K562 (cell line): ENCODE data around the gene CPOX. TPM values are rescaled to one million over a fixed set of nuclear protein-coding genes. Genes with fewer than 3 reads are reported as not detected.

ENCODE experiments used
- ATAC-seq: fragments of 200-7000 bp; cut with Tn5 transposase; 3 replicates; pipeline ENCODE4 v1.9.1; 2020; ENCODE audit warnings: moderate library complexity
- BruUV-seq: library from RNA; stranded (reverse); fragments of 400-500 nt; replicated peaks from 2 replicates; lab custom pipeline; 2021; lab: Mats Ljungman, UMichigan
- CTCF ChIA-PET: fragments of 300-600 bp; formaldehyde crosslinking; extraction: SDS; loops from one replicate; lab custom pipeline; 2021; ENCODE audit warnings: low intra/inter-chr PET ratio; lab: Yijun Ruan, JAX
- POLR2A ChIA-PET: fragments of 300-600, 350-650 bp; sonication (Branson Sonifier 250); formaldehyde crosslinking; extraction: SDS; loops from one replicate; lab custom pipeline; 2021; ENCODE audit warnings: antibody characterized with exemption, inconsistent platforms; lab: Yijun Ruan, JAX
- DNase-seq, 4 experiments: peaks; one replicate each; pipeline versions ENCODE4 v3.0.0 to v3.0.0-alpha.2; 2011 to 2018; ENCODE audit warnings: low spot score in 3 of 4, mixed read lengths in 3 of 4; ENCODE audit errors: extremely low read depth in 1 of 4
- FAIRE-seq: peaks from 2 replicates; lab custom pipeline; 2011; peaks lifted over from hg19 to GRCh38; lab: Jason Lieb, UNC
- H2AFZ ChIP-seq: 2 replicates; pipeline ENCODE4 v1.6.0; 2011; ENCODE audit warnings: low read depth, low read length, control low read depth, inconsistent platforms
- H3K27ac ChIP-seq: fragments of 200-600 bp; 3 replicates; pipeline ENCODE4 v1.8.0; 2011; ENCODE audit warnings: low read depth, mild to moderate bottlenecking, control low read depth, inconsistent platforms, low read length, moderate library complexity, mixed read lengths; ENCODE audit errors: extremely low read depth
- H3K27me3 ChIP-seq, 2 experiments: fragments of 300-600 bp in 1 of 2; 2 replicates in 1 of 2; 3 replicates in 1 of 2; pipeline versions ENCODE4 v1.6.0 to v1.8.0; 2011; ENCODE audit warnings: inconsistent platforms in 2 of 2, low read length in 2 of 2, mild to moderate bottlenecking in 1 of 2, mixed read lengths in 1 of 2, moderate library complexity in 1 of 2; ENCODE audit not compliant: control insufficient read depth in 2 of 2, insufficient read depth in 2 of 2
- H3K36me3 ChIP-seq: fragments of 300-600 bp; 3 replicates; pipeline ENCODE4 v1.8.0; 2011; ENCODE audit warnings: mild to moderate bottlenecking, low read length, inconsistent platforms; ENCODE audit not compliant: control insufficient read depth, insufficient read depth
- H3K4me1 ChIP-seq, 2 experiments: fragments of 200-600 bp in 1 of 2; replicated peaks in 1 of 2; 2 replicates in 1 of 2; 3 replicates in 1 of 2; pipeline versions ENCODE4 v1.5.1 to v1.8.0; 2011; ENCODE audit warnings: inconsistent platforms in 2 of 2, low read length in 2 of 2, mild to moderate bottlenecking in 1 of 2, mixed read lengths in 1 of 2, moderate library complexity in 1 of 2; ENCODE audit not compliant: control insufficient read depth in 2 of 2, insufficient read depth in 2 of 2
- H3K4me2 ChIP-seq: 2 replicates; pipeline ENCODE4 v1.6.1; 2011; ENCODE audit warnings: low read length, control low read depth, inconsistent platforms, mixed read lengths; ENCODE audit not compliant: insufficient read depth
- H3K4me3 ChIP-seq: fragments of 200-600 bp; sonication (generic), shearing (Covaris generic); 2 replicates; pipeline ENCODE4 v1.5.1; 2016; ENCODE audit warnings: control low read depth, inconsistent platforms
- H3K79me2 ChIP-seq: fragments of 200-600 bp; 3 replicates; pipeline ENCODE4 v1.8.0; 2011; ENCODE audit warnings: low read length, inconsistent platforms; ENCODE audit not compliant: control insufficient read depth, insufficient read depth
- H3K9ac ChIP-seq, 2 experiments: 2 replicates each; pipeline versions ENCODE4 v1.6.0 to v1.6.1; 2011; ENCODE audit warnings: low read depth in 2 of 2, low read length in 2 of 2, control low read depth in 1 of 2, inconsistent platforms in 1 of 2, mild to moderate bottlenecking in 1 of 2, mixed read lengths in 1 of 2; ENCODE audit not compliant: insufficient read depth in 1 of 2
- H3K9me1 ChIP-seq: one replicate; pipeline ENCODE4 v1.6.0; 2011; ENCODE audit warnings: inconsistent platforms, mild to moderate bottlenecking, low read length, moderate library complexity; ENCODE audit not compliant: control insufficient read depth, insufficient read depth
- H3K9me3 ChIP-seq: replicated peaks from 2 replicates; pipeline ENCODE4 v1.5.1; 2011; ENCODE audit warnings: low read depth, low read length, inconsistent platforms; ENCODE audit not compliant: control insufficient read depth, insufficient read depth
- H4K20me1 ChIP-seq: replicated peaks from 2 replicates; pipeline ENCODE4 v1.6.1; 2011; ENCODE audit warnings: low read length, inconsistent platforms, mixed read lengths; ENCODE audit not compliant: control insufficient read depth, insufficient read depth
- HIVEP1 ChIP-seq: fragments of 250-450 bp; sonication (Bioruptor Pico); IDR thresholded peaks from 2 replicates; pipeline ENCODE4 v1.4.0; 2020; ENCODE audit warnings: mild to moderate bottlenecking
- HNRNPLL ChIP-seq: fragments of 200-400 bp; formaldehyde crosslinking; IDR thresholded peaks from 2 replicates; pipeline ENCODE4 v1.6.1; 2017; ENCODE audit warnings: low read length, low read depth, mild to moderate bottlenecking; ENCODE audit not compliant: poor library complexity, severe bottlenecking
- KLF13 ChIP-seq: fragments of 450-650 bp; IDR thresholded peaks from 2 replicates; pipeline ENCODE4 v1.6.1; 2016; ENCODE audit warnings: missing genetic modification characterization, low read depth, mild to moderate bottlenecking, missing compliant biosample characterization, moderate library complexity, borderline replicate concordance
- MAX ChIP-seq: sonication (generic); formaldehyde crosslinking; IDR thresholded peaks from 2 replicates; pipeline ENCODE4 v1.9.0; 2022; ENCODE audit warnings: mild to moderate bottlenecking, missing genetic modification reagents
- MTF1 ChIP-seq: fragments of 250-450 bp; sonication (Bioruptor Pico); IDR thresholded peaks from 2 replicates; pipeline ENCODE4 v1.9.0; 2021; ENCODE audit warnings: moderate library complexity, mild to moderate bottlenecking, inconsistent platforms, borderline replicate concordance
- SREBF2 ChIP-seq: sonication (generic); formaldehyde crosslinking; IDR thresholded peaks from 2 replicates; pipeline ENCODE4 v1.4.0; 2020; ENCODE audit warnings: mild to moderate bottlenecking, missing genetic modification reagents
- SRF ChIP-seq, 2 experiments: fragments of 250-450, 450-650 bp in 1 of 2; sonication (Bioruptor Pico) in 1 of 2; sonication (generic) in 1 of 2; formaldehyde crosslinking; IDR thresholded peaks; 2 replicates each; pipeline versions ENCODE4 v1.5.0 to v1.5.1; 2020 to 2022; ENCODE audit warnings: mild to moderate bottlenecking in 1 of 2, missing genetic modification reagents in 1 of 2
- ZNF143 ChIP-seq: sonication (generic); formaldehyde crosslinking; IDR thresholded peaks from 2 replicates; pipeline ENCODE4 v1.9.0; 2022; ENCODE audit warnings: mild to moderate bottlenecking, missing genetic modification reagents
- ZNF444 ChIP-seq: fragments of 250-450 bp; sonication (Bioruptor Pico); IDR thresholded peaks from 2 replicates; pipeline ENCODE4 v1.4.0; 2020; ENCODE audit warnings: mild to moderate bottlenecking, moderate library complexity
- ZNF639 ChIP-seq, 2 experiments: fragments of 200-800 bp in 1 of 2; sonication (Bioruptor generic) in 1 of 2; sonication (generic) in 1 of 2; formaldehyde crosslinking in 1 of 2; IDR thresholded peaks in 1 of 2; conservative IDR thresholded peaks in 1 of 2; 2 replicates each; pipeline versions ENCODE4 v1.5.0 to v1.6.1; 2016 to 2020; ENCODE audit warnings: missing compliant biosample characterization in 1 of 2, missing genetic modification characterization in 1 of 2, missing genetic modification reagents in 1 of 2
- WGBS: fragments of 100-300 bp; shearing (Covaris generic); methylation state at CpG from one replicate; pipeline ENCODE4 v1.1.6; 2016; ENCODE audit warnings: low coverage, mixed read lengths; ENCODE audit not compliant: insufficient coverage; ENCODE audit errors: missing lambda C conversion rate; 5-methylcytosine and 5-hydroxymethylcytosine counted together
- in situ Hi-C: fragments of 300-500 bp; cut with MboI; formaldehyde crosslinking; loops from 4 replicates; pipeline ENCODE4 v1.15.0; 2018; ENCODE audit warnings: inconsistent platforms, mixed read lengths
- intact Hi-C: fragments of 100-400 bp; cut with micrococcal nuclease; formaldehyde crosslinking; loops from 2 replicates; pipeline ENCODE4 v1.14.2; 2022
- polyA plus RNA-seq, 8 experiments: library from polyadenylated mRNA; depleted of rRNA in 4 of 8; stranded (reverse) in 5 of 8; unstranded in 3 of 8; fragments of >200 nt; fragmentation: Nextera tagmentation in 2 of 8; fragmentation: Illumina TruSeq in 1 of 8; extraction: Ambion mirVana in 2 of 8; extraction: Trizol in 1 of 8; gene quantifications; 2 replicates each; pipeline versions ENCODE4 v1.2.1 to v1.2.3, GENCODE V29; 2011 to 2014; ENCODE audit warnings: inconsistent platforms in 1 of 8, missing spikeins in 1 of 8
- total RNA-seq, 7 experiments: library from RNA; depleted of rRNA in 6 of 7; stranded (reverse); fragments of >200 nt in 6 of 7; fragmentation: Illumina TruSeq in 2 of 7; extraction: Trizol in 2 of 7; gene quantifications; 2 replicates each; pipeline versions ENCODE4 v1.2.1 to v1.2.3, GENCODE V29; 2011 to 2021; ENCODE audit warnings: low replicate concordance in 1 of 7
- TF ChIP-seq, protein P1 (sequence below): fragments of 450-650 bp; IDR thresholded peaks from 2 replicates; pipeline ENCODE4 v1.6.1; 2016; ENCODE audit warnings: mild to moderate bottlenecking

Gene CPOX
- total and polyA plus RNA-seq, 9 of the 15 experiments (the other 6 are each of a cell fraction or from before 2014, with no cell fraction given), result 14.6 to 82.1 (median 24.8) TPM

GRCh38 chr3:98541695-98542094, 51.7 kb downstream of the CPOX start:
- TF ChIP-seq MAX (CRISPR knock-in tag), result no peak
- Histone ChIP-seq H3K27ac (no peak overlapping the region), H3K9ac (no peak overlapping the region), H2AFZ (no peak overlapping the region), H4K20me1 (no peaks in the 10 kb centered on the region), H3K4me1 (no peaks in the 10 kb centered on the region; a peak in 1 of 5 replicates), H3K4me3 (no peak overlapping the region), H3K4me2 (no peak overlapping the region), H3K9me1 (no peaks in the 10 kb centered on the region), H3K36me3 (no peaks in the 10 kb centered on the region), H3K27me3 (no peaks in the 10 kb centered on the region), H3K9me3 (no peaks in the 10 kb centered on the region), H3K79me2 (no peaks in the 10 kb centered on the region)
- no peak for FAIRE-seq
- in situ Hi-C loops (no loop called here), intact Hi-C loops (no loop called here)
- ATAC-seq, result 0 out of 3 replicates have a peak, but pooled peaks have one; percentile 51
- WGBS, result 89% methylated on average over 1 of the region's 1 CpG
- no peak for DNase-seq
- ChIA-PET CTCF (no interaction called here), POLR2A (no interaction called here)
- no TSS peak for BruUV-seq

DNA sequence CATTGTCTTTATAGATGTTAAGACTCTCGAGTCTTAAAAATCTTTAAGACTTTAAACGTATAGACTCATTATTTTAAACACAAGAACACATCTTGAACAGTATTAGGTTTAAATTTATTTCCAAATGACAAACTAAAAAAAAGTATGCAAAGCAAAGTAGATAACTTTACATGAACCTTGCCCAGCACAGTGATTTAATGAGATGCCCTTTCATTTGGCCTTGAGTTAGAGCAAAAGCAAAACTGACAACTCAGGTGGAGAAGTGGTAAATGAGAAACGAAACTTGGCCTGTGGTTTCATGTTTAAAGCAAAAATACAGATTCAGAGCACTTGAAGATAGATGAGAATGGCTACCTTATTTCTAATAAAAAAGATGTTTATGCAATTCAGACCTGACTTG, 53.1 kb downstream of the CPOX start:
- no peaks in the 10 kb centered on the region; a peak in 1 of 5 replicates for H3K4me1 ChIP-seq
- no peak overlapping the region for H3K4me2 ChIP-seq
- no peak overlapping the region for H3K9ac ChIP-seq
- FAIRE-seq (no peak), DNase-seq (no peak), ATAC-seq (no peak)
- H3K4me3 ChIP-seq, result no peak overlapping the region
- WGBS, result 53% methylated on average over 3 of the region's 3 CpGs
- no peaks in the 10 kb centered on the region for H3K79me2 ChIP-seq
- BruUV-seq, result no TSS peak
- no peak overlapping the region for H2AFZ ChIP-seq
- intact Hi-C loops (no loop called here), in situ Hi-C loops (no loop called here)
- ChIA-PET POLR2A (no interaction called here), CTCF (no interaction called here)
- H3K27ac ChIP-seq, result no peak overlapping the region
- no peaks in the 10 kb centered on the region for H3K36me3 ChIP-seq
- no peaks in the 10 kb centered on the region for H3K9me1 ChIP-seq
- no peaks in the 10 kb centered on the region for H3K9me3 ChIP-seq
- H3K27me3 ChIP-seq, result no peaks in the 10 kb centered on the region
- no peaks in the 10 kb centered on the region for H4K20me1 ChIP-seq
- TF ChIP-seq, protein P1, sequence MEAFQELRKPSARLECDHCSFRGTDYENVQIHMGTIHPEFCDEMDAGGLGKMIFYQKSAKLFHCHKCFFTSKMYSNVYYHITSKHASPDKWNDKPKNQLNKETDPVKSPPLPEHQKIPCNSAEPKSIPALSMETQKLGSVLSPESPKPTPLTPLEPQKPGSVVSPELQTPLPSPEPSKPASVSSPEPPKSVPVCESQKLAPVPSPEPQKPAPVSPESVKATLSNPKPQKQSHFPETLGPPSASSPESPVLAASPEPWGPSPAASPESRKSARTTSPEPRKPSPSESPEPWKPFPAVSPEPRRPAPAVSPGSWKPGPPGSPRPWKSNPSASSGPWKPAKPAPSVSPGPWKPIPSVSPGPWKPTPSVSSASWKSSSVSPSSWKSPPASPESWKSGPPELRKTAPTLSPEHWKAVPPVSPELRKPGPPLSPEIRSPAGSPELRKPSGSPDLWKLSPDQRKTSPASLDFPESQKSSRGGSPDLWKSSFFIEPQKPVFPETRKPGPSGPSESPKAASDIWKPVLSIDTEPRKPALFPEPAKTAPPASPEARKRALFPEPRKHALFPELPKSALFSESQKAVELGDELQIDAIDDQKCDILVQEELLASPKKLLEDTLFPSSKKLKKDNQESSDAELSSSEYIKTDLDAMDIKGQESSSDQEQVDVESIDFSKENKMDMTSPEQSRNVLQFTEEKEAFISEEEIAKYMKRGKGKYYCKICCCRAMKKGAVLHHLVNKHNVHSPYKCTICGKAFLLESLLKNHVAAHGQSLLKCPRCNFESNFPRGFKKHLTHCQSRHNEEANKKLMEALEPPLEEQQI, result no peak
- TF ChIP-seq SRF (CRISPR knock-in tag; IDR thresholded peaks at IDR 0.05) (no peak), HNRNPLL (no peak), MTF1 (no peak), HIVEP1 (CRISPR knock-in tag) (no peak), ZNF639 (CRISPR knock-in tag; conservative IDR thresholded peaks at IDR 0.05 in 1 of 2, IDR thresholded peaks at IDR 0.05 in 1 of 2) (no peak), ZNF143 (CRISPR knock-in tag) (no peak), KLF13 (no peak), ZNF444 (CRISPR knock-in tag) (no peak), SREBF2 (CRISPR knock-in tag) (no peak)
